Activated naive CD4-positive, alpha-beta T cell treated with anti-CD3 and anti-CD28 coated beads, Interleukin-2, amount 50 U/mL, for 24 hours (primary cell): ENCODE measurements around the gene NISCH.
"Not testable (repeated sequence)": the region's sequence is repeated elsewhere in the genome, so short reads cannot be mapped to it uniquely, and the experiment has no call there.

Experiments
- H3K27ac Mint-ChIP-seq: one replicate; pipeline ENCODE4 v1.8.0; 2021; ENCODE audit warnings: mild to moderate bottlenecking, mixed read lengths
- H3K27me3 Mint-ChIP-seq: one replicate; pipeline ENCODE4 v1.8.0; 2021; ENCODE audit warnings: mixed read lengths
- H3K36me3 Mint-ChIP-seq: one replicate; pipeline ENCODE4 v1.8.0; 2021; ENCODE audit warnings: mixed read lengths
- H3K4me1 Mint-ChIP-seq: one replicate; pipeline ENCODE4 v1.8.0; 2021; ENCODE audit warnings: mixed read lengths
- H3K4me3 Mint-ChIP-seq: one replicate; pipeline ENCODE4 v1.8.0; 2021; ENCODE audit warnings: mild to moderate bottlenecking, mixed read lengths
- H3K9me3 Mint-ChIP-seq: one replicate; pipeline ENCODE4 v1.8.0; 2021; ENCODE audit warnings: mixed read lengths

Gene NISCH

DNA sequence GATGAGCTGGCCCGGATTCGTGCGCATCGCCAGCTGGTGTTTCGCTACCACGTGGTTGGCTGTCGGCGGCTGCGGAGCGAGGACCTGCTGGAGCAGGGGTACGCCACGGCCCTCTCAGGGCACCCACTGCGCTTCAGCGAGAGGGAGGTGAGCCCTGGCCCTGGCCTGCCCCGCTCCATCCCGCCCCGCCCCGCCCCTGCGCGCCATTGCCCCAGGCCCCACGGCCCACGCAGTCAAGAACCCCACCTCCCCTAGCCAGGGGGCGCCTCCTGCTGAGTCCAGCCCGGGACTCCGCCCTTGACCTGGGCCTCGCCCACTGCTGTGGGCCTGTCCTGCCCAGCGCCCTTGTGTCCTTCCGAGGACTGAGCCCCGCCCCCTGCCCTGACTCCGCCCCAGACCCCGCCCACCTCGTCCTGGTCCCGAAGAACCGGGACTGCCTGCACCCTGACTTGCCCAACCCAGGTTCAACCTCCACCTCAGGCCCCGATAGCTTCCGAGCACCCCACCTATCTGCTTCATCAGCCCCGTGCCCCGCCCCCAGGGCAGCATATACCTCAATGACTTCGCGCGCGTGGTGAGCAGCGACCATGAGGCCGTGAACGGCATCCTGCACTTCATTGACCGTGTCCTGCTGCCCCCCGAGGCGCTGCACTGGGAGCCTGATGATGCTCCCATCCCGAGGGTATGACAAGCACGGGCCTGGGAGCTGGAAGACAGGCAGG, 63.5 kb downstream of the NISCH start:
- Mint-ChIP-seq H3K36me3 (no peaks in the 10 kb centered on the region), H3K4me1 (no peaks in the 10 kb centered on the region), H3K27me3 (no peaks in the 10 kb centered on the region), H3K27ac (no peak overlapping the region), H3K9me3 (no peaks in the 10 kb centered on the region), H3K4me3 (no peak overlapping the region)

DNA sequence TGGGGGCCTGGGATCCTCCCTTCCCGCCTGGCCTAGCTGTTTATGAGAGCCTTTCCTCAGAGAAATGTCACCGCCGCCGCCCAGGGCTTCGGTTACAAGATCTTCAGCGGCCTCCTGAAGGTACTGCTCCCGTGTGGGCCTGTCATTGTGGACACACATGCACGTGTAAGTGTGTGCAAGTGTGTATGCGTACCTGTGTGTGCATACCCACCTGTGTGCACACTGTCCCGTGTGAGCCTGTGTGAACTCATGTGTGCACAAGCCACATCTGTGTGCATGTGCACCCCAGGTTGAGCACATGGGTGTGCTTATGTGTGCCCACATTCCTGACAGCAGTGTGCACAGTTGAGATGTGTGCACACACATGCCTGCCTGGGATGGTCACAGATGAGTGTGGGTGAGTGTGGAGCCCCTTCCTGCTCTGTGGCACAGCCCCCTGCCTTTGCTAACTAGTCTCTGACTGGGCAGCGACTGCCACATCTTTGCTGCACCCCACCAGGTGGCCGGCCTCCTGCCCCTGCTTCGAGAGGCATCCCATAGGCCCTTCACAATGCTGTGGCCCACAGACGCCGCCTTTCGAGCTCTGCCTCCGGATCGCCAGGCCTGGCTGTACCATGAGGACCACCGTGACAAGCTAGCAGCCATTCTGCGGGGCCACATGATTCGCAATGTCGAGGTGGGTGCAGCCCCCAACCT, 64.2 kb downstream of the NISCH start:
- Mint-ChIP-seq H3K9me3 (no peaks in the 10 kb centered on the region), H3K36me3 (no peaks in the 10 kb centered on the region), H3K27me3 (no peaks in the 10 kb centered on the region), H3K4me1 (no peaks in the 10 kb centered on the region), H3K27ac (no peak overlapping the region), H3K4me3 (no peak overlapping the region)

DNA sequence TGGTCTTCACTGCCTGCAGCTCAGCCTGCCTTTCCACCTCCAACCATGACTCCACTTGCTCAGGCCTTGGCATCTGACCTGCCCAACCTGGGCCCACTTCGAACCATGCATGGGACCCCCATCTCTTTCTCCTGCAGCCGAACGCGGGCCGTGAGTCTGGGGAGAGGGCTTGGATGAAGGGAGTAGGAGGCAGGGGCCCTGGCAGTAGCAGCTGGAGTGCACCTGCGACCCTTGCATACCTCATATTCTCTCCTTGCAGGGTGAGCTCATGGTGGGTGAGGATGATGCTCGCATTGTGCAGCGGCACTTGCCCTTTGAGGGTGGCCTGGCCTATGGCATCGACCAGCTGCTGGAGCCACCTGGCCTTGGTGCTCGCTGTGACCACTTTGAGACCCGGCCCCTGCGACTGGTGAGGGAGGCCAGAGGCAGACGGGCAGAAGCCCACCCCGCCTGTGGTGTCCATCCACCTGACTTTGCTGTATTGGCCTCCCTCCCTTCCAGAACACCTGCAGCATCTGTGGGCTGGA, 64.8 kb downstream of the NISCH start:
- no peak overlapping the region for H3K27ac Mint-ChIP-seq
- H3K4me1 Mint-ChIP-seq, result no peaks in the 10 kb centered on the region
- H3K4me3 Mint-ChIP-seq, result no peak overlapping the region
- H3K36me3 Mint-ChIP-seq, result no peaks in the 10 kb centered on the region
- H3K9me3 Mint-ChIP-seq, result no peaks in the 10 kb centered on the region
- no peaks in the 10 kb centered on the region for H3K27me3 Mint-ChIP-seq

DNA sequence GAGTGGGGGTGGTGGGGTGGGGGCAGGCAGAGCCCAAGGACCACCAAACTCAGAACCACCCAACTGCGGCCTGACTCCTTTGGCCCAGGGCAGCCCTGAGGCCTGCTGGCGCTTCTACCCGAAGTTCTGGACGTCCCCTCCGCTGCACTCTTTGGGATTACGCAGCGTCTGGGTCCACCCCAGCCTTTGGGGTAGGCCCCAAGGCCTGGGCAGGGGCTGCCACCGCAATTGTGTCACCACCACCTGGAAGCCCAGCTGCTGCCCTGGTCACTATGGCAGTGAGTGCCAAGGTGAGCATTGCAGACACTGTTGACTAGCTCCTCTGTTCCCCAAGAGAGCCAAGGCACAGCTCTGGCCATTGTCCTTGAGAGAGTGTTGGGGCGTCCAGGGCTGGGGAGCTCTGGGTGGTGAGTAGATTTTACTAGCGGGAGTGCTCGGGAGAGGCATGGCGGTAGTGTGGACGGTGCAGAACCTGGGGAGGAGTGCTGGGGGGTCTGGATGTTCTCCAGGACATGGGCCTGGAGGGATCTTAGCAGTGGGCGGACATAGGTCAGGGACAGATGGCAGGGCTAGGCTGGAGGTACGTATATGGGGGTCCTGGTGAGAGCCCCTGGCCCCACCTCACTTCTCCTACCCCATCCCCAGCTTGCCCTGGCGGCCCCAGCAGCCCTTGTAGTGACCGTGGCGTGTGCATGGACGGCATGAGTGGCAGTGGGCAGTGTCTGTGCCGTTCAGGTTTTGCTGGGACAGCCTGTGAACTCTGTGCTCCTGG, 65.5 kb downstream of the NISCH start:
- Mint-ChIP-seq H3K4me1 (no peaks in the 10 kb centered on the region), H3K27ac (no peak overlapping the region), H3K4me3 (no peak overlapping the region), H3K27me3 (no peaks in the 10 kb centered on the region), H3K36me3 (no peaks in the 10 kb centered on the region), H3K9me3 (no peaks in the 10 kb centered on the region)

DNA sequence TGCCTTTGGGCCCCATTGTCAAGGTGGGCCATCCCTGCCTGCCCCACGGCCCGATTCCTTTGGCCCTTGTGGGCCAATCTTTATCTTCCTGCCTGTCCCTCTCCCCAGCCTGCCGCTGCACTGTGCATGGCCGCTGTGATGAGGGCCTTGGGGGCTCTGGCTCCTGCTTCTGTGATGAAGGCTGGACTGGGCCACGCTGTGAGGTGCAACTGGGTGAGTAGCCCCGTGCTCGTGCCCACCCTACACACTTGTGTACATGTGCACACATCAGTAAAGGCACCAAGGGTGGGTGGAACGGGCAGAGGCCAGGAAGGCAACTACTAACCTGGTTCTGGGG, 66.1 kb downstream of the NISCH start:
- H3K4me3 Mint-ChIP-seq, result no peak overlapping the region
- no peaks in the 10 kb centered on the region for H3K36me3 Mint-ChIP-seq
- H3K27ac Mint-ChIP-seq, result no peak overlapping the region
- H3K27me3 Mint-ChIP-seq, result no peaks in the 10 kb centered on the region
- no peaks in the 10 kb centered on the region for H3K9me3 Mint-ChIP-seq
- H3K4me1 Mint-ChIP-seq, result no peaks in the 10 kb centered on the region

DNA sequence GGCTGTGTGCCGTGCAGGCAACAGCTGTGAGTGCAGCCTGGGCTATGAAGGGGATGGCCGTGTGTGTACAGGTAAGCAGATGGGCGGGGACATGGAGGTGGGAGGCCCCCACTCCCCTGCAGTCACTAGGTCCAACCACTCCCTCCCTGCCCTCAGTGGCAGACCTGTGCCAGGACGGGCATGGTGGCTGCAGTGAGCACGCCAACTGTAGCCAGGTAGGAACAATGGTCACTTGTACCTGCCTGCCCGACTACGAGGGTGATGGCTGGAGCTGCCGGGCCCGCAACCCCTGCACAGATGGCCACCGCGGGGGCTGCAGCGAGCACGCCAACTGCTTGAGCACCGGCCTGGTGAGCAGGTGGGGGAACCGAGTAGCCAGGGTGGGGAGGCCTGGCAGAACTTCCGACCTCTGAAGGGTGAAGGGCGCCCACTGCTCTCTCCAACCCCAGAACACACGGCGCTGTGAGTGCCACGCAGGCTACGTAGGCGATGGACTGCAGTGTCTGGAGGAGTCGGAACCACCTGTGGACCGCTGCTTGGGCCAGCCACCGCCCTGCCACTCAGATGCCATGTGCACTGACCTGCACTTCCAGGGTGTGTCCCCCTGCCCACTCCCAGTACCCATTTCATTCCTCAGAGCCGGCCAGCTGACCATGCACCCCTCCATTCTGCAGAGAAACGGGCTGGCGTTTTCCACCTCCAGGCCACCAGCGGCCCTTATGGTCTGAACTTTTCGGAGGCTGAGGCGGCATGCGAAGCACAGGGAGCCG, 66.7 kb downstream of the NISCH start:
- H3K4me3 Mint-ChIP-seq, result no peak overlapping the region
- no peaks in the 10 kb centered on the region for H3K27me3 Mint-ChIP-seq
- H3K9me3 Mint-ChIP-seq, result no peaks in the 10 kb centered on the region
- H3K27ac Mint-ChIP-seq, result no peak overlapping the region
- no peaks in the 10 kb centered on the region for H3K36me3 Mint-ChIP-seq
- no peaks in the 10 kb centered on the region for H3K4me1 Mint-ChIP-seq

DNA sequence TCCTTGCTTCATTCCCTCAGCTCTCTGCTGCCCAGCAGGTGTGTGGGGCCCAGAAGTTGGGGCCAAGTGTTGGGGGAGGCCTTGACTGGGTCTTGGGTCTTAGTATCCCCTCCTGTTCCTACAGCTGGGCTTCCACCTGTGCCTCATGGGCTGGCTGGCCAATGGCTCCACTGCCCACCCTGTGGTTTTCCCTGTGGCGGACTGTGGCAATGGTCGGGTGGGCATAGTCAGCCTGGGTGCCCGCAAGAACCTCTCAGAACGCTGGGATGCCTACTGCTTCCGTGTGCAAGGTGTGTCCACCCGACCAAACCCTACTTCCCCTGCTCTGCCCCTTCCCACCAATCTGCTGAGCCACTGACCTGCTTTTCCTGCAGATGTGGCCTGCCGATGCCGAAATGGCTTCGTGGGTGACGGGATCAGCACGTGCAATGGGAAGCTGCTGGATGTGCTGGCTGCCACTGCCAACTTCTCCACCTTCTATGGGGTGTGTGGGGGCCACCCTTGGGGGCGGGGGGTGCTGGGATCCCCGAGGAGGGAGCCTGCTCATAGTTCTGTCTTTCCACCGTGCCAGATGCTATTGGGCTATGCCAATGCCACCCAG, 67.3 kb downstream of the NISCH start:
- no peaks in the 10 kb centered on the region for H3K4me1 Mint-ChIP-seq
- no peak overlapping the region for H3K4me3 Mint-ChIP-seq
- H3K27ac Mint-ChIP-seq, result no peak overlapping the region
- H3K9me3 Mint-ChIP-seq, result no peaks in the 10 kb centered on the region
- no peaks in the 10 kb centered on the region for H3K36me3 Mint-ChIP-seq
- no peaks in the 10 kb centered on the region for H3K27me3 Mint-ChIP-seq

DNA sequence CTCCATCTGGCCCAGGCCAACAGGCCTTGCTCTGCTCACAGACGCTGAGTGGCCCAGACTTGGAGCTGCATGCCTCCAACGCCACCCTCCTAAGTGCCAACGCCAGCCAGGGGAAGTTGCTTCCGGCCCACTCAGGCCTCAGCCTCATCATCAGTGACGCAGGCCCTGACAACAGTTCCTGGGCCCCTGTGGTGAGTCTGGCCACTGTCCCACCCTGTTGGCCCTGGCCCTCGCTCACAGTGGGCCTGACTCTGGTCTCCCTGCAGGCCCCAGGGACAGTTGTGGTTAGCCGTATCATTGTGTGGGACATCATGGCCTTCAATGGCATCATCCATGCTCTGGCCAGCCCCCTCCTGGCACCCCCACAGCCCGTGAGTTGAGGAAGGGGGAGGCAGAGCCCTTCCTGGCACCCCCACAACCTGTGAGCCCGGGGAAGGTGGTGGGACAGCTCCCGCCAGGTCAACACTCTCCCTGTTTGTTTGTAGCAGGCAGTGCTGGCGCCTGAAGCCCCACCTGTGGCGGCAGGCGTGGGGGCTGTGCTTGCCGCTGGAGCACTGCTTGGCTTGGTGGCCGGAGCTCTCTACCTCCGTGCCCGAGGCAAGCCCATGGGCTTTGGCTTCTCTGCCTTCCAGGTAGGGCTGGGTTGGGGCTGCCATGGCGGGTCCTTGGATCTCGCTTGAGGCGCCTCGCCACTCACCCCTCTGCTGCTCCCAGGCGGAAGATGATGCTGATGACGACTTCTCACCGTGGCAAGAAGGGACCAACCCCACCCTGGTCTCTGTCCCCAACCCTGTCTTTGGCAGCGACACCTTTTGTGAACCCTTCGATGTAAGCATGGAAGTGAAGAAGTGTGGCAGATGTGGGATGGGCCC, 68.2 kb downstream of the NISCH start:
- Mint-ChIP-seq H3K27ac (no peak overlapping the region), H3K4me3 (no peak overlapping the region)

DNA sequence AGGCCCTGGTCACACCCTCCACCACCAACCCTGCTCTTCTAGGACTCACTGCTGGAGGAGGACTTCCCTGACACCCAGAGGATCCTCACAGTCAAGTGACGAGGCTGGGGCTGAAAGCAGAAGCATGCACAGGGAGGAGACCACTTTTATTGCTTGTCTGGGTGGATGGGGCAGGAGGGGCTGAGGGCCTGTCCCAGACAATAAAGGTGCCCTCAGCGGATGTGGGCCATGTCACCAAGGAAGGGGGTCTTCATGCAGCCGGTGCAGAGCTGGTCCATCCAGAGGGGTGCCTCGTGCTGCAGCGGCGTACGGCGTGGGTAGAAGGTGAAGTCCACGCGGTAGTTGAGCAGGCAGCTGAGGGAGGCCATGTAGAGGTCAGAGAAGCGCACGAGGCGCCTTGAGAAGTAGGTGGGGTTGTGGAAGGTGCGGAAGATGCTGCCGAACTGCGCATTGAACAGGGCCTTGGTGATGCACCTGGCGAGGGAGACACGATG, 68.9 kb downstream of the NISCH start:
- H3K27ac Mint-ChIP-seq, result no peak overlapping the region
- H3K4me3 Mint-ChIP-seq, result no peak overlapping the region

More for the DNA sequence above, 68.2 kb downstream of the NISCH start:
- no peaks in the 10 kb centered on the region for H3K27me3 Mint-ChIP-seq
- no peaks in the 10 kb centered on the region for H3K36me3 Mint-ChIP-seq
- no peaks in the 10 kb centered on the region for H3K4me1 Mint-ChIP-seq
- no peaks in the 10 kb centered on the region for H3K9me3 Mint-ChIP-seq

DNA sequence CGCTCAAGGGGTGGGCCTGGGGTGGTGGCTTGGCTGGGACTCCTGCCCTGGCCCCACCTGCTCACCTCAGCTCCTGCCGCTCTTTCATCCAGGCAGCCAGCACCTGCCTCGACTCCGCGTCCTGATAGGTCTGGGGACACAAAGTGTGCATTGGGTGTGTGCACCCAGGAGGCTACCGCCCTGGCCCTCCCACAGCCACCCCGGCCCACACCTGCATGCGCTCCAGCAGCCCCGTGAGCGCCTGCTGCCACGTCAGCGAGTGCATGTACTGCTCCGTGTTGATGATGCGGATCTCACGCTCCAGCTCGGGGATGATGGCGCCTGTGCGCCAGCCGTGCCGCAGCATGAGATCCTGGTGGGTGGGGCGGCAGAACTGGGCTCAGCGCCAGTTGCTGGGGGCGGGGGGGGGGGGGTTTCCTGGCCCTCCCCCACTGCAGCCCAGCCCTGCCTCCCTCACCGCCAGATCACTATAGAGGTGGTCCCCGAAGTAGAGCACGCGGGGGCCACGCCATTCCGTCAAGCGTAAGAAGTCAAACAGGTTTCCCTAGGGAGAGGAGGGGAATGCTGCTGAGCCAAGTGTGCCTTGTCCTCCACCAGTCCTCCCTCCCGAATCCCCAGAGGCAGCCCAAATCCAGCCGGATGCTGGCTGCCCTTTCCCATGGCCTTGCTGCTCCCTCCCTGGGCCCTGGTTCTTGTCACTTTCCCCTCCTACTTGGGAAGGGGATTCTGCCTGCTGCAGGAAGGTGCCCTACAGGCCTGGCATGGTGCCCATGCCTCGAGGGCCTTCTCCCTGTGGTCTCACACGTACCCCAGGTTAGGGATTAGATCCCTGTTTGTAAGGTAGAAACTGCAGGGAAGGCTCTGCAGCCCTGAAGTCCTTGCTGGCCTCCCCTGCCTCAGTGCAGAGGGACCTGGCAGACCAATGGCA, 69.6 kb downstream of the NISCH start:
- Mint-ChIP-seq H3K27ac (no peak overlapping the region), H3K36me3 (no peaks in the 10 kb centered on the region), H3K4me3 (no peak overlapping the region), H3K27me3 (no peaks in the 10 kb centered on the region), H3K9me3 (no peaks in the 10 kb centered on the region), H3K4me1 (no peaks in the 10 kb centered on the region)

More for the DNA sequence above, 68.9 kb downstream of the NISCH start:
- Mint-ChIP-seq H3K27me3 (no peaks in the 10 kb centered on the region), H3K4me1 (no peaks in the 10 kb centered on the region), H3K9me3 (no peaks in the 10 kb centered on the region), H3K36me3 (no peaks in the 10 kb centered on the region)

DNA sequence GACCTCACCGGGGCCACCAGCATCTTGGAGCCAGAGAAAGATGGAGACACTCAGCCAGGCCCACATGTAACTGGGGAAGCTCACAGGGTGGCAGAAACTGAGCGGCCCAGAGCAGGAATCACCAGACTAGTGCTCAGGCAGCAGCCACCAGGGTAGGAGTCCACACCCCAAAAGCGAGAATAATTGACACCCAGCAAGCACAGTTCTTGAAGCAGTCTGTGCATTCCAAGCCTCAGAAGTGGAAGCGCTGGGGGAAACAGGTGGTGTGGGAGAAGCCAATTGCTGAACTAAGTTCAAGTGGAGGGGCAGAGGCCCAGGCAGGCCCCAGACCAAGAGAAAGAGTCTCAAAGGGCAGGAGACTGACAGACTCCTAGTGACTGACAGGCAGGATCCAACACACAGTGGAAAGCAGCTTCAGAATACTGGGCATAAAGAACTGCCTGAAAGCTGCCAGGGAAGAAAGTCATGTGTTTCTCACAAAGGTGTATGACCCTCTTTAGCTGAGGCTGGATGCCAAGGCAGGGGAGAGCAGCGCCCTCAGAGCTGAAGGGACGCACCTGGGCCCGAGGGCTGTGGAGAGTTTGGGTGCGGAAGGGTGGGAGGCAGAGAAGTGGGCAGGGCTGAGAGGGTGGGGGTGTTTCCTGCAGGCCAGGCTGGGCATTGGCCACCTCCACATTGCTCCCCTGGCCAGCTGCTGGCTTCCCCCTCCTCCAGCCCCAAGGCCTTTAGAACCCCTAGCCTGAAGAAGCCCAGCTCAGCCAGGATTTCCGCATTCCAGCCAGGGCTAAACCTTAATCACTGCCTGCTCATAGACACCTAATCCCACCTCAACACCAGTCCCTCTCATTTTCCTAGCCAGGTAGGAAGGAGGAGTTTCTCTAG, 70.5 kb downstream of the NISCH start:
- H3K36me3 Mint-ChIP-seq, result no peaks in the 10 kb centered on the region
- no peak overlapping the region for H3K27ac Mint-ChIP-seq
- no peaks in the 10 kb centered on the region for H3K9me3 Mint-ChIP-seq
- no peaks in the 10 kb centered on the region for H3K4me1 Mint-ChIP-seq
- H3K4me3 Mint-ChIP-seq, result no peak overlapping the region
- H3K27me3 Mint-ChIP-seq, result no peaks in the 10 kb centered on the region

DNA sequence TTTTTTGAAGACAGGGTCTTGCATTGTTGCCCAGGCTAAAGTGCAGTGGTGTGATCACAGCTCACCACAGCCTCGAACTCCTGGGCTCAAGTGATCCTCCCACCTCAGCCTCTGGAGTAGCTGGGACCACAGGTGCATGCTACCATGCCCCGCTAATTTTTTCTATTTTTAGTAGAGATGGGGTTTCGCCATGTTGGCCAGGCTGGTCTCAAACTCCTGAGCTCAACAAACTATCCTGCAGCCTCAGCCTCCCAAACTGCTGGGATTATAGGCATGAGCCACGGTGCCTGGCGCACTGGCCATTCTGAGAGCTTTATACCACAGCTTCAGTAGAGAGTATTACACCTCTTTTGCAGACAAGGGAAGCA, 71.3 kb downstream of the NISCH start:
- H3K36me3 Mint-ChIP-seq, H3K4me1 Mint-ChIP-seq, H3K4me3 Mint-ChIP-seq, H3K27me3 Mint-ChIP-seq, H3K27ac Mint-ChIP-seq, H3K9me3 Mint-ChIP-seq: not testable (repeated sequence)
